GM23248 (cell line): ENCODE results near the gene EPN2. TPM values are rescaled to one million over a fixed set of nuclear protein-coding genes. Genes with fewer than 3 reads are reported as not detected.

Experiments
- DNase-seq: peaks from one replicate; pipeline ENCODE4 v3.0.0-alpha.2; 2015
- H2AFZ ChIP-seq: fragments of 200-600 bp; sonication (generic); 2 replicates; pipeline ENCODE4 v1.6.1; 2016; ENCODE audit warnings: antibody characterized with exemption
- H3F3A ChIP-seq: fragments of 200-600 bp; sonication (generic); 2 replicates; pipeline ENCODE4 v1.6.1; 2016; ENCODE audit warnings: mild to moderate bottlenecking, antibody characterized with exemption, mixed run types; ENCODE audit not compliant: insufficient read depth
- H3K27ac ChIP-seq: fragments of 200-600 bp; sonication (generic); 2 replicates; pipeline ENCODE4 v1.5.1; 2016; ENCODE audit warnings: mild to moderate bottlenecking
- H3K27me3 ChIP-seq: fragments of 200-600 bp; sonication (generic); replicated peaks from 2 replicates; pipeline ENCODE4 v1.6.1; 2016; ENCODE audit warnings: mild to moderate bottlenecking; ENCODE audit not compliant: insufficient read depth
- H3K36me3 ChIP-seq: fragments of 200-600 bp; sonication (generic); 2 replicates; pipeline ENCODE4 v1.6.1; 2016; ENCODE audit warnings: low read depth, mild to moderate bottlenecking
- H3K4me1 ChIP-seq: fragments of 200-600 bp; sonication (generic); 2 replicates; pipeline ENCODE4 v1.6.1; 2016; ENCODE audit warnings: mild to moderate bottlenecking; ENCODE audit not compliant: insufficient read depth
- H3K4me2 ChIP-seq: fragments of 200-600 bp; sonication (generic); one replicate; pipeline ENCODE4 v1.6.1; 2016; ENCODE audit warnings: mild to moderate bottlenecking; ENCODE audit not compliant: unreplicated experiment
- H3K4me3 ChIP-seq: fragments of 200-600 bp; sonication (generic); 2 replicates; pipeline ENCODE4 v1.5.1; 2016; ENCODE audit warnings: mild to moderate bottlenecking
- H3K79me2 ChIP-seq: fragments of 200-600 bp; sonication (generic); 2 replicates; pipeline ENCODE4 v1.6.1; 2016; ENCODE audit warnings: mild to moderate bottlenecking; ENCODE audit not compliant: insufficient read depth
- H3K9ac ChIP-seq: fragments of 200-600 bp; sonication (generic); 2 replicates; pipeline ENCODE4 v1.6.1; 2016; ENCODE audit warnings: mild to moderate bottlenecking
- H3K9me2 ChIP-seq: fragments of 200-600 bp; sonication (generic); 2 replicates; pipeline ENCODE4 v1.6.1; 2016; ENCODE audit warnings: mixed run types, mild to moderate bottlenecking, moderate library complexity; ENCODE audit not compliant: insufficient read depth
- H3K9me3 ChIP-seq: fragments of 200-600 bp; sonication (generic); one replicate; pipeline ENCODE4 v1.6.1; 2017; ENCODE audit warnings: low read depth
- H4K20me1 ChIP-seq: fragments of 200-600 bp; sonication (generic); 2 replicates; pipeline ENCODE4 v1.6.0; 2016; ENCODE audit not compliant: insufficient read depth
- EZH2 ChIP-seq: fragments of 200-600 bp; sonication (generic); IDR thresholded peaks from 2 replicates; pipeline ENCODE4 v1.6.1; 2018; ENCODE audit warnings: antibody characterized with exemption, mild to moderate bottlenecking; ENCODE audit not compliant: insufficient read depth, poor library complexity, severe bottlenecking
- EZH2phosphoT487 ChIP-seq: fragments of 200-600 bp; sonication (generic); IDR thresholded peaks from 2 replicates; pipeline ENCODE4 v1.6.1; 2018; ENCODE audit warnings: antibody characterized with exemption, moderate library complexity, mild to moderate bottlenecking, low read depth; ENCODE audit not compliant: insufficient read depth
- WGBS, 2 experiments: methylation state at CpG; one replicate each; pipeline ENCODE4 v1.1.6; 2015 to 2017; ENCODE audit warnings: low lambda C conversion rate in 2 of 2, low coverage in 1 of 2; ENCODE audit errors: missing lambda C conversion rate in 2 of 2; 5-methylcytosine and 5-hydroxymethylcytosine counted together
- in situ Hi-C: fragments of 300-500 bp; cut with MboI; formaldehyde crosslinking; loops from 2 replicates; pipeline ENCODE4 v1.15.0; 2020
- polyA plus RNA-seq: library from polyadenylated mRNA; unstranded; fragments of >200 nt; fragmentation: Nextera tagmentation; extraction: Ambion mirVana; gene quantifications from 2 replicates; pipeline ENCODE4 v1.2.1, GENCODE V29; 2016
- total RNA-seq: library from RNA; depleted of rRNA; stranded (reverse); fragments of >200 nt; shearing (Covaris generic); gene quantifications from 2 replicates; pipeline ENCODE4 v1.2.3, GENCODE V29; 2014

EPN2 gene
- total and polyA plus RNA-seq, 2 experiments from 2014 or later: 25.3 to 54.0 TPM

- Histone ChIP-seq H3K27ac (no peak overlapping the region), H3K9me3 (no peaks in the 10 kb centered on the region), H2AFZ (no peak overlapping the region), H3K4me1 (0 out of 2 replicates have a peak, but pooled peaks cover 7% of the 10 kb centered on the region), H3K36me3 (peaks cover 4% of the 10 kb centered on the region; the same call in 1 of the 2 replicates), H3K4me3 (no peak overlapping the region), H3F3A (no peaks in the 10 kb centered on the region), H3K4me2 (no peak overlapping the region), H4K20me1 (no peaks in the 10 kb centered on the region; the same call in 1 of the 2 replicates), H3K9ac (no peak overlapping the region), H3K27me3 (no peaks in the 10 kb centered on the region), H3K9me2 (no peaks in the 10 kb centered on the region), H3K79me2 (peaks cover 96% of the 10 kb centered on the region)
- 7 to 14% methylated on average over 3 of the region's 3 CpGs for WGBS, 2 experiments
- peak; percentile 41 for DNase-seq
- no peak for TF ChIP-seq EZH2phosphoT487
- in situ Hi-C loops: no loop called here
These were observed 44.0 kb downstream of the EPN2 start for GRCh38 chr17:19281161-19281560.

DNA sequence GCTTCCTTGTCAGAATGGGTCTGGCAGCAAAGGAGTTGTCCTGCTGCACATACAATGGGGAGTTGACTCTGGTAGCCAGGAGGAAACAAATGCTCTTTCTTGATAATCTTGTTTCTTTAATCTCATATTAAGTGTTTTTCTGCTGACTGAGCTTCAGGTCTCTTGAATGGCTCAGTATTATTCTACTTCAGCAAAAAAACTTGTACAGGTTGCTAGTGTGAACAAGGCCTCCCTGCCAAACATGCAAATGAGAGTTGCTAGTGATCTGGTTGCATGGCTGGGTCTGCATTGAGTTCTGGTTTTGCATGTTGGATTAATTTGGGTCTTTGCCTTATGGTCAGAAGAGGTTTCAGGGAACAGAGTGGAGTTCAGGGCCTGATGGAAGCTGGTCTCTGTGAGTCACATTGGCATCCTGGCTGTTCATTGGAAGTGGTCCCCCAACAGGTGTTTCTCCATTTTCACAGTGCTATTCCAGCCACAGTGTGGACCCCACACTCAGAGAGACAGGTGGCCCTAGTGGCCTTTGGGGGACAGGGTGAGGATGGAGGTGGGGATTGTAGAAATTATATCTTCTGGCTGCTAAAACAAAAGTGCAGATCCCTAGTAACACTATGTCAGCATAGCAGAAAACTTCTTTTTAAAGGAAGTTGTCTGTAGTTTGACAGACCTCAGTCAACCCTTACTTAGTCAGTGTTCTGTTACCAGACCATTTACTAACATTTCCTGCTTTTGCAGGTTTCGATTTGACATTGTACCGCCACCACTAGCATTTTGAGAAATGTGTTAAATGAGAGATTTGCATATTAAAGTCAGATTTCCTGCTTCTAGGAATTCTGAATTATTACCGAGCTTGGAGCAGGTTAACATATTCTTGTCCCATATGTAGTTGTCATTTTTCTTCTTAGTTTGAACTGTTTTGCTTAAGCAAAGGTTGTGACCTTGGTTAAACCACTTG is 47.1 kb downstream of the EPN2 start:
- H3K9ac ChIP-seq: no peak overlapping the region
- peaks cover 91% of the 10 kb centered on the region for H3K79me2 ChIP-seq
- no peak overlapping the region for H3K4me3 ChIP-seq
- DNase-seq: no peak
- H3K9me3 ChIP-seq: no peaks in the 10 kb centered on the region
- H3K36me3 ChIP-seq: 0 out of 2 replicates have a peak, but pooled peaks cover 4% of the 10 kb centered on the region
- no peak overlapping the region for H3K27ac ChIP-seq
- no peaks in the 10 kb centered on the region; the same call in 1 of the 2 replicates for H4K20me1 ChIP-seq
- in situ Hi-C loops: no loop called here
- TF ChIP-seq EZH2 (no peak), EZH2phosphoT487 (no peak)
- WGBS, 2 experiments: 80 to 87% methylated on average over 3 of the region's 3 CpGs
- no peaks in the 10 kb centered on the region for H3K9me2 ChIP-seq
- H3K4me2 ChIP-seq: no peak overlapping the region
- H2AFZ ChIP-seq: no peak overlapping the region
- 0 out of 2 replicates have a peak, but pooled peaks cover 7% of the 10 kb centered on the region for H3K4me1 ChIP-seq
- no peaks in the 10 kb centered on the region for H3K27me3 ChIP-seq
- H3F3A ChIP-seq: no peaks in the 10 kb centered on the region

DNA sequence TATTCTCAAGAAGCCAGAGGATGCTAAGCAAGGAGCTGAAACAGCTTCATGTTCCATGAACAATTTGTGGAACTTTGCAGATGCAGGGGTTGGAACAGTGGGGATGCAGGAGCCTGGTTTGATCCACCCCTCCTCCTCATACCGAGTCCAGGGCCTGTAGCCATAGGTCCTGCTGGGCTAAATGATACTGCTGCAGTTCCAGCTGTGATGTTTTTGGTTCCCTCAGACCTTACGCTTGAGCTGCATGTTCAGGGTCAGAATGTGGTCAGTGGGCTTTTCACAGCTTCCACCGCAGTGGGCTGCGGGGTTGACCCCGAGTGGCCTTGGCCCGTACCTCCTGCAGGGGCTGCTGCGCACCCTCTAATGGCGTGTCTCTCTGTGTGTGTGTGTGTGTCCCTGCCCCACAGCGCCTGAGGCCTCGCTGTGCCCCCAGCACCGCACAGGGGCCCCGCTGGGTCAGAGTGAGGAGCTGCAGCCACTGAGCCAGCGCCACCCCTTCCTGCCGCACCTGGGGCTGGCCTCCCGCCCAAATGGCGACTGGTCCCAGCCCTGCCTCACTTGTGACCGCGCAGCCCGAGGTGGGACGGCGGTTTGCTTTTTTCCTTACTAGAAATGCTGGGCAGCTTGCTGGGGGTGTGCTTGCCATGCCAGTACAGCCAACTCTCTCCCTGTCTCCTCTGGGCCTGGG is 48.2 kb downstream of the EPN2 start:
- in situ Hi-C loops: no loop called here
- H3K27me3 ChIP-seq: no peaks in the 10 kb centered on the region
- H3K27ac ChIP-seq: no peak overlapping the region
- no peaks in the 10 kb centered on the region for H3K9me3 ChIP-seq
- H2AFZ ChIP-seq: no peak overlapping the region
- WGBS, 2 experiments: 95 to 99% methylated on average over 21 of the region's 21 CpGs
- no peak overlapping the region for H3K4me2 ChIP-seq
- peaks cover 82% of the 10 kb centered on the region for H3K79me2 ChIP-seq
- 0 out of 2 replicates have a peak, but pooled peaks cover 7% of the 10 kb centered on the region for H3K4me1 ChIP-seq
- no peak overlapping the region for H3K4me3 ChIP-seq
- no peaks in the 10 kb centered on the region for H3F3A ChIP-seq
- no peaks in the 10 kb centered on the region for H3K9me2 ChIP-seq
- 0 out of 2 replicates have a peak, but pooled peaks cover 4% of the 10 kb centered on the region for H3K36me3 ChIP-seq
- TF ChIP-seq EZH2phosphoT487: no peak
- no peak for TF ChIP-seq EZH2
- DNase-seq: no peak
- H4K20me1 ChIP-seq: no peaks in the 10 kb centered on the region; the same call in 1 of the 2 replicates
- no peak overlapping the region for H3K9ac ChIP-seq

DNA sequence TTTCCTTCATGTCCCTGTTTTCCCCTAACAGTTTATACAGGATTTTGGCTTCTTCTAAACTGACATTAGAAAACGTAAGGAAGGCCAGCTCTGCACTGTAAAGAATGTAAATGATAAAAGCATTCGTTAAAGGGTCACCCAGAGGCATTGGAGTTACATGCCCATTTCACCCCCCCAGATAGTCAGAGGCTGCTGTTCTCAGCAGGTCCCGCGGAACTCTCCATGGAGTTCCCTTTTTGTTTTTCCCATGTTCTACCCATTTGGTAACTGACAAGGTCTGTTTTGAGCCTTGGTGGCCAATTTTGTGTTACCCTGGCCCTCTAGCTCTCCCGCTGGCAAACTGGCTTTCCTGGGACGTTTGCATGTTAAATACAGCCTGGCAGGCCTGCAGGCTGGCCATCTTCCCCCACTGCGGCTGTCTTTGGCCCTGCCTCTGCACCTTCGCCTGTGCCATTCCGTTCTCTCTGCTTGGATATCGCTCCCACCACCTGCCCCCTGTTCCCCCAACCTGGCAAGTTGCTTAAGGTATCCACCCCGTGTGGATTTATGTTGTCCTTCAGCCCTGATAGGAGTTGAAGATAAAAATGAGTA is 49.7 kb downstream of the EPN2 start:
- H3K79me2 ChIP-seq: peaks cover 72% of the 10 kb centered on the region
- no peak overlapping the region for H3K27ac ChIP-seq
- WGBS, 2 experiments: 55 to 57% methylated on average over 11 of the region's 11 CpGs
- H4K20me1 ChIP-seq: no peaks in the 10 kb centered on the region; the same call in 1 of the 2 replicates
- H3K4me2 ChIP-seq: no peak overlapping the region
- TF ChIP-seq EZH2 (no peak), EZH2phosphoT487 (no peak)
- no peak overlapping the region for H3K4me3 ChIP-seq
- H3K9me2 ChIP-seq: no peaks in the 10 kb centered on the region
- no peak overlapping the region for H3K9ac ChIP-seq
- H3F3A ChIP-seq: no peaks in the 10 kb centered on the region
- no peaks in the 10 kb centered on the region for H3K27me3 ChIP-seq
- no peak for DNase-seq
- H2AFZ ChIP-seq: no peak overlapping the region
- 0 out of 2 replicates have a peak, but pooled peaks cover 4% of the 10 kb centered on the region for H3K36me3 ChIP-seq
- H3K9me3 ChIP-seq: no peaks in the 10 kb centered on the region
- in situ Hi-C loops: no loop called here
- H3K4me1 ChIP-seq: no peaks in the 10 kb centered on the region
